HG03575 (cell line): Measurements from ENCODE around the gene HCRTR2.
"Not testable (repeated sequence)": the region's sequence is repeated elsewhere in the genome, so short reads cannot be mapped to it uniquely, and the experiment has no call there.

Experiments used
- ATAC-seq: cut with Tn5 transposase; IDR thresholded peaks from one replicate; pipeline ENCODE4 v1.9.1; 2021; ENCODE audit not compliant: unreplicated experiment, insufficient number of reproducible peaks, low FRiP score; ENCODE audit errors: extremely low read depth

Gene HCRTR2

GRCh38 chr6:55208478-55209458 is 34.5 kb downstream of the HCRTR2 start:
- ATAC-seq: no peak

- no peak for ATAC-seq
These were observed 36.6 kb downstream of the HCRTR2 start for GRCh38 chr6:55210952-55211351.

GRCh38 chr6:55212156-55212555 is 37.8 kb downstream of the HCRTR2 start:
- ATAC-seq: no peak

GRCh38 chr6:55220961-55221360 is 46.6 kb downstream of the HCRTR2 start:
- ATAC-seq: no peak

GRCh38 chr6:55227862-55228261 is 53.5 kb downstream of the HCRTR2 start:
- ATAC-seq: no peak

- ATAC-seq: no peak
These were observed 64.8 kb downstream of the HCRTR2 start for GRCh38 chr6:55239099-55239498.

GRCh38 chr6:55240975-55241605 is 66.8 kb downstream of the HCRTR2 start:
- not testable (repeated sequence) for ATAC-seq

GRCh38 chr6:55250400-55250799 is 76.1 kb downstream of the HCRTR2 start:
- ATAC-seq: no peak

GRCh38 chr6:55255113-55255512 is 80.8 kb downstream of the HCRTR2 start:
- no peak for ATAC-seq

- no peak for ATAC-seq
These were observed 85.9 kb downstream of the HCRTR2 start for GRCh38 chr6:55260181-55260580.

- ATAC-seq: no peak
These were observed 91.2 kb downstream of the HCRTR2 start for GRCh38 chr6:55265409-55266114.

- no peak for ATAC-seq
These were observed 92.6 kb downstream of the HCRTR2 start for GRCh38 chr6:55266896-55267295.

GRCh38 chr6:55276745-55277530 is 102.6 kb downstream of the HCRTR2 start:
- no peak for ATAC-seq

- ATAC-seq: no peak
These were observed 103.3 kb downstream of the HCRTR2 start for GRCh38 chr6:55277646-55278045.

- no peak for ATAC-seq
These were observed 106.9 kb downstream of the HCRTR2 start for GRCh38 chr6:55281215-55281614.

GRCh38 chr6:55282115-55282514 is 107.8 kb downstream of the HCRTR2 start:
- no peak for ATAC-seq

- no peak for ATAC-seq
These were observed 112.5 kb downstream of the HCRTR2 start for GRCh38 chr6:55286824-55287223.

GRCh38 chr6:55290736-55291135 is 116.4 kb downstream of the HCRTR2 start:
- ATAC-seq: no peak

GRCh38 chr6:55293116-55293515 is 118.8 kb downstream of the HCRTR2 start:
- ATAC-seq: no peak
